Erythroblast (primary cell): ENCODE measurements around the gene PRDX6.
A peak's percentile ranks its signal among the peaks of the same experiment; 100 is the strongest.

Source experiments
- DNase-seq, 2 experiments: peaks; one replicate each; lab custom pipeline; 2025; lab: John Stamatoyannopoulos, UW
- GATA1 ChIP-seq: IDR thresholded peaks from 2 replicates; pipeline ENCODE4 v1.6.1; 2011; ENCODE audit warnings: low read depth, mild to moderate bottlenecking, control low read depth, low read length, moderate library complexity
- POLR2A ChIP-seq: IDR thresholded peaks from 2 replicates; pipeline ENCODE4 v1.6.1; 2011; ENCODE audit warnings: mild to moderate bottlenecking, low read length

PRDX6 gene

GRCh38 chr1:173477286-173478093 is at the start of gene PRDX6:
PRDX6 (plus strand) TSS chr1:173477335; CDS start chr1:173477398, 63 bp downstream.
- TF ChIP-seq POLR2A (peak; percentile 78), GATA1 (no peak)
- peak in 1 of 2 experiments; percentile 94 for DNase-seq

DNA sequence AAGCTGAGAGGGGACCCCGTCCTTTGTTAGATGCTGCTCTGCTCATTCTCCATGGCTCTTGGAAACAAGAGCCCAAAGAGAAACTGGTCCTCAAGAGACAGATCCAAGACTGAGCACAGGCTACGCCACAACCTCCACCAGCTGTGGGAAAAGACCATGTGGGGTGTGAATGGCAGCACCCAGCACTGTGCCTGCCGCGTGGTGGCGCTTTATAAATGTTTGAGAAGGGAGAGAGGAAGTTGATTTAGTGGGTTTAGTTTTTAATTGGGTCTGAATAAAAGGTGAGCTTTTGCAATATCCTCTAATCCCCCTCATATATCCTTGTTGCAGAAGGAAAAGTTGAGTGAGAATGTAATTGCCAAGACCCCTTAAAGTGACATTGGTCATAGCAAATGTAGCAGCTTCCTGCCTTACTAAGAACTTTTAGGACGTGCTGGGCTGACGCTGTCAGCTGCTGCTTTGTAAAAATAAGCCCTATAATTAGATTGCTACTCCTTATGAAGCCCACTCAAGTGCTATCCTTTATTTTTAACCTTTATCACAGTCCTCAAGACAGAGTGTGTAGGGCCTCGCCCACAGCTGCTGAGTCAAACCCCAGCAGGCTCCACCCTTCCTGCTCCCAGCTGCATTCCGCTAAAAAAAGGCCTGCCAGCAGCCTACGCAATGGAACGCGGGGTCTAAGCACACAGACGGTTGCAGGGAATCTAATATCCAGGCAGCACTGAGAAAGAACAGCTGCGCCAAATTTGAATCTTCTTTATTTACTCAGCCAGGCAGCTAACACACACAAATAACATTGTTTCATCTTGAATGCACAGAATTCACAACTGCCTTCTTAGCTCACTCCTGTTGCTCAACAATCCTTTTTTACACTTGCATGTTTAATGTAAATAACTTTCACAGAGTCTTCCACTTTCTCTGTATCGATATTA is 47.4 kb upstream of the PRDX6 start:
- TF ChIP-seq POLR2A (peak; percentile 78), GATA1 (no peak)
- peak; percentile 92 to 94 for DNase-seq

- no peak for TF ChIP-seq POLR2A
- TF ChIP-seq GATA1 = no peak
- DNase-seq = no peak
These were observed 46.3 kb upstream of the PRDX6 start for GRCh38 chr1:173430677-173431303.

DNA sequence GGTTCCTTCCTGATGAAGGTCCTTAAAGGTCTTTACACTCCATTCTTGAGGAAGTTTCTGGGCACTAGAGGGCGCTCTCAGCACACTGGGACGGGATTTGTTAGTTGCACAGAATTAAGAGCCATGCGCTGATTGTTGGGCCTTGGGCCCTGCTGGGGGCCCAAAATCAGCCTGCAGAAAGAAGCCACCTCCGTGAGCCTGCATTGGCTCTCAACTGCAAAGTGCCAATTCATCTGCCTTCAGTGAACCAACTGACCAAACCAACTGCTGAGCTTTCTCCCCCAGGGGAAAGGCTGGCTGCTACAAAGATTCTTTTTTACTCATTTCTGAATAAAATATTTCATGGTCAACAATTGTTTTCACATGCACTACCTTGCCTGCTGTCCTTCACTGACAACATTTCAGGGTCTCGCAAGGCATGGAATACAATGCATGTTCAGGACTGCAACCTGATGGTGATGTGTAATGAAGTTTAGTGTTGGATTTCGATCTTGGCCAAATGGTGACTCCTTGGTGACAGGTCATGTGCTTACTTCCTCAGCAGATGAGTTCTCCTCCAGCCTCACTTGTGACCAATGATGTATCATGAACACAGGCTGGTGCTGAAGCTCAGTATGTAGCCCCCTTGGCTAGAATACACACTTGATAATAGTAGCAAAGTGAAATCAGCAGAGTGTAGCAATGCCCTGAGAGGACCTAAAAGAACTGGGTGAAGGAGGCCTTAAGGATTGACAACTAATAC is 45.7 kb upstream of the PRDX6 start:
- DNase-seq = peak; percentile 92 to 95
- TF ChIP-seq GATA1 (no peak), POLR2A (no peak)

GRCh38 chr1:173432331-173432730 is 44.8 kb upstream of the PRDX6 start:
- DNase-seq = no peak
- TF ChIP-seq POLR2A (no peak), GATA1 (no peak)

GRCh38 chr1:173433751-173434326 is 43.3 kb upstream of the PRDX6 start:
- peak in 1 of 2 experiments; percentile 9 for DNase-seq
- no peak for TF ChIP-seq GATA1
- TF ChIP-seq POLR2A = no peak

- no peak for TF ChIP-seq GATA1
- TF ChIP-seq POLR2A = no peak
- no peak for DNase-seq
These were observed 40.2 kb upstream of the PRDX6 start for GRCh38 chr1:173436841-173437428.

- no peak for TF ChIP-seq POLR2A
- TF ChIP-seq GATA1 = no peak
- DNase-seq = no peak
These were observed 38.5 kb upstream of the PRDX6 start for GRCh38 chr1:173438675-173439074.

GRCh38 chr1:173440430-173440829 is 36.7 kb upstream of the PRDX6 start:
- TF ChIP-seq GATA1 (no peak), POLR2A (no peak)
- no peak for DNase-seq

GRCh38 chr1:173444757-173445156 is 32.4 kb upstream of the PRDX6 start:
- no peak for DNase-seq
- TF ChIP-seq GATA1 (no peak), POLR2A (no peak)

DNA sequence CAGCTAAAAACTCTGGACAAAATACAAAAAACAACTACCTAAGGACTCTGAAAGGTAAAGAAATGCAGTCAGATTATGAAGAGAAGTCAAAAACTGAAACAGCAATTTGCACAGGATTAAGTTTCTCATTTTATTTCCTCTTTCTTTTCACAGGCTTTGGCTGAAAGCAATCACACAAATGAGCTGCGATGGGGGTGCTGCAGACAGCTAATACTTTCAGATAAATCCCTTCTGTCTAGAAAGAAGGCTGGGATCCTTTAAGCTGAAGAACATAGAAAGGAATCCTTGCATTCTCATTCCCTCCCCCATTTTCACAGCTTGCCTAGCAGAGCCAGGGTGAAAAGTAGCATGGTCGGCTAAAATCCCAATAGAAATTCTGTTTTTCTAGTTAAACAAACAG is 32.0 kb upstream of the PRDX6 start:
- TF ChIP-seq GATA1 = no peak
- TF ChIP-seq POLR2A = no peak
- DNase-seq = no peak

GRCh38 chr1:173445656-173446055 is 31.5 kb upstream of the PRDX6 start:
- no peak for TF ChIP-seq GATA1
- TF ChIP-seq POLR2A = no peak
- no peak for DNase-seq

- no peak for DNase-seq
- no peak for TF ChIP-seq POLR2A
- TF ChIP-seq GATA1 = no peak
These were observed 29.9 kb upstream of the PRDX6 start for GRCh38 chr1:173447224-173447623.
